IMR-90 (cell line): Measurements from ENCODE around the gene RSAD1. TPM values are rescaled to one million over a fixed set of nuclear protein-coding genes. Genes with fewer than 3 reads are reported as not detected.

Experiments
- ATAC-seq: fragments of 200-7000 bp; cut with Tn5 transposase; 2 replicates; pipeline ENCODE4 v1.9.1; 2020; ENCODE audit warnings: low read depth, mild to moderate bottlenecking, moderate library complexity
- BruUV-seq: library from RNA; stranded (reverse); fragments of 400-500 nt; replicated peaks from 2 replicates; lab custom pipeline; 2021; lab: Mats Ljungman, UMichigan
- CTCF ChIA-PET: fragments of 300-600 bp; formaldehyde crosslinking; extraction: SDS; loops from one replicate; lab custom pipeline; 2021; ENCODE audit warnings: antibody characterized with exemption; lab: Yijun Ruan, JAX
- POLR2A ChIA-PET: fragments of 300-600 bp; sonication (Branson Sonifier 250); formaldehyde crosslinking; loops from one replicate; lab custom pipeline; 2022; ENCODE audit warnings: antibody characterized with exemption; ENCODE audit not compliant: unreplicated experiment; lab: Charles Lee
- DNase-seq: peaks from one replicate; pipeline ENCODE4 v3.0.0; 2013
- H2AFZ ChIP-seq: replicated peaks from 2 replicates; pipeline ENCODE3; 2013; ENCODE audit warnings: low read length, mild to moderate bottlenecking; ENCODE audit not compliant: poor library complexity
- H2AK5ac ChIP-seq: 2 replicates; pipeline ENCODE4 v1.6.1; 2013; ENCODE audit warnings: low read depth, low read length, inconsistent platforms
- H2AK9ac ChIP-seq: replicated peaks from 2 replicates; pipeline ENCODE3; 2013; ENCODE audit warnings: mild to moderate bottlenecking, low read depth, low read length, moderate library complexity; ENCODE audit not compliant: poor library complexity
- H2BK120ac ChIP-seq: 2 replicates; pipeline ENCODE4 v1.6.1; 2013; ENCODE audit warnings: low read depth, low read length, inconsistent platforms
- H2BK15ac ChIP-seq: 3 replicates; pipeline ENCODE4 v1.6.1; 2013; ENCODE audit warnings: low read depth, low read length, inconsistent platforms
- H2BK20ac ChIP-seq: 2 replicates; pipeline ENCODE4 v1.6.1; 2013; ENCODE audit warnings: low read depth, mild to moderate bottlenecking, inconsistent platforms, low read length, moderate library complexity
- H2BK5ac ChIP-seq: 2 replicates; pipeline ENCODE4 v1.6.1; 2013; ENCODE audit warnings: mild to moderate bottlenecking, low read depth, low read length, inconsistent platforms; ENCODE audit not compliant: poor library complexity, severe bottlenecking
- H3K14ac ChIP-seq: replicated peaks from 2 replicates; pipeline ENCODE4 v1.6.1; 2013; ENCODE audit warnings: low read depth, low read length, inconsistent platforms
- H3K18ac ChIP-seq: 2 replicates; pipeline ENCODE4 v1.6.1; 2013; ENCODE audit warnings: low read depth, low read length, control low read depth
- H3K23ac ChIP-seq: 2 replicates; pipeline ENCODE4 v1.6.1; 2013; ENCODE audit warnings: low read depth, low read length, inconsistent platforms
- H3K27ac ChIP-seq: 2 replicates; pipeline ENCODE4 v1.5.1; 2013; ENCODE audit warnings: mild to moderate bottlenecking, control low read depth, low read length; ENCODE audit not compliant: insufficient read depth
- H3K27me3 ChIP-seq: 2 replicates; pipeline ENCODE4 v1.6.1; 2013; ENCODE audit warnings: low read length; ENCODE audit not compliant: control insufficient read depth, insufficient read depth
- H3K36me3 ChIP-seq: 2 replicates; pipeline ENCODE4 v1.6.1; 2013; ENCODE audit warnings: low read length, mixed read lengths; ENCODE audit not compliant: control insufficient read depth, insufficient read depth
- H3K4ac ChIP-seq: 2 replicates; pipeline ENCODE4 v1.6.1; 2013; ENCODE audit warnings: low read depth, low read length, inconsistent platforms
- H3K4me1 ChIP-seq: 2 replicates; pipeline ENCODE4 v1.6.1; 2013; ENCODE audit warnings: low read length, mixed read lengths; ENCODE audit not compliant: control insufficient read depth, insufficient read depth
- H3K4me2 ChIP-seq: 2 replicates; pipeline ENCODE4 v1.6.1; 2013; ENCODE audit warnings: low read depth, mild to moderate bottlenecking, control low read depth, low read length, moderate library complexity
- H3K4me3 ChIP-seq: 2 replicates; pipeline ENCODE4 v1.5.1; 2013; ENCODE audit warnings: low read depth, mild to moderate bottlenecking, control low read depth, low read length, moderate library complexity; ENCODE audit not compliant: insufficient read depth
- H3K56ac ChIP-seq: 2 replicates; pipeline ENCODE4 v1.6.1; 2013; ENCODE audit warnings: low read length, inconsistent platforms; ENCODE audit not compliant: insufficient read depth; ENCODE audit errors: extremely low read depth
- H3K79me1 ChIP-seq, 2 experiments: 2 replicates each; pipeline ENCODE4 v1.6.1; 2013; ENCODE audit warnings: low read length in 2 of 2, inconsistent platforms in 1 of 2, low read depth in 1 of 2
- H3K9ac ChIP-seq: 2 replicates; pipeline ENCODE4 v1.6.1; 2013; ENCODE audit warnings: low read depth, low read length, control low read depth
- H3K9me1 ChIP-seq: 2 replicates; pipeline ENCODE4 v1.6.1; 2013; ENCODE audit warnings: low read length, inconsistent platforms; ENCODE audit not compliant: insufficient read depth
- H3K9me3 ChIP-seq: 2 replicates; pipeline ENCODE4 v1.6.1; 2013; ENCODE audit warnings: low read length; ENCODE audit not compliant: control insufficient read depth, insufficient read depth
- H4K20me1 ChIP-seq: 2 replicates; pipeline ENCODE4 v1.6.1; 2013; ENCODE audit warnings: low read length, inconsistent platforms; ENCODE audit not compliant: insufficient read depth
- H4K5ac ChIP-seq: 2 replicates; pipeline ENCODE4 v1.6.1; 2013; ENCODE audit warnings: mild to moderate bottlenecking, low read depth, low read length, control low read depth
- H4K8ac ChIP-seq, 2 experiments: 2 replicates each; pipeline ENCODE4 v1.6.1; 2013; ENCODE audit warnings: low read depth in 2 of 2, low read length in 2 of 2, control low read depth in 1 of 2, inconsistent platforms in 1 of 2
- H4K91ac ChIP-seq: 2 replicates; pipeline ENCODE4 v1.6.1; 2013; ENCODE audit warnings: low read depth, low read length, inconsistent platforms; ENCODE audit not compliant: insufficient read depth
- BHLHE40 ChIP-seq: fragments of 150-350 bp; IDR thresholded peaks from 2 replicates; pipeline ENCODE4 v1.6.1; 2016; ENCODE audit warnings: mild to moderate bottlenecking, low read depth, low read length
- WGBS, 2 experiments: methylation state at CpG; one replicate each; pipeline versions ENCODE4 v1.1.5 to v1.1.7; 2013; ENCODE audit warnings: missing lambda C conversion rate in 2 of 2; ENCODE audit not compliant: insufficient read length in 1 of 2; ENCODE audit errors: extremely low coverage in 2 of 2; 5-methylcytosine and 5-hydroxymethylcytosine counted together
- dilution Hi-C: fragments of 300-500 bp; cut with HindIII; formaldehyde crosslinking; loops from one replicate; pipeline ENCODE4 v1.14.3; 2018; ENCODE audit warnings: low sequenced_read_pairs; ENCODE audit not compliant: unreplicated experiment
- in situ Hi-C: fragments of 300-500 bp; cut with MboI; formaldehyde crosslinking; loops from 3 replicates; pipeline ENCODE4 v1.14.3; 2019; ENCODE audit warnings: low sequenced_read_pairs, inconsistent platforms, mixed read lengths
- intact Hi-C: fragments of 100-400 bp; cut with micrococcal nuclease; formaldehyde crosslinking; loops from 2 replicates; pipeline ENCODE4 v1.10.0; 2022
- polyA plus RNA-seq, 3 experiments: library from polyadenylated mRNA; depleted of rRNA; stranded (reverse); fragments of >200 nt; gene quantifications; 2 replicates each; pipeline ENCODE4 v1.2.3, GENCODE V29; 2012; ENCODE audit warnings: low replicate concordance in 1 of 3
- total RNA-seq: library from RNA; depleted of rRNA; stranded (reverse); fragments of >200 nt; gene quantifications from 2 replicates; pipeline ENCODE4 v1.2.3, GENCODE V29; 2012

The RSAD1 gene
- total and polyA plus RNA-seq, 2 of the 4 experiments (the other 2 are of a cell fraction), result 10.8 to 19.2 TPM

DNA sequence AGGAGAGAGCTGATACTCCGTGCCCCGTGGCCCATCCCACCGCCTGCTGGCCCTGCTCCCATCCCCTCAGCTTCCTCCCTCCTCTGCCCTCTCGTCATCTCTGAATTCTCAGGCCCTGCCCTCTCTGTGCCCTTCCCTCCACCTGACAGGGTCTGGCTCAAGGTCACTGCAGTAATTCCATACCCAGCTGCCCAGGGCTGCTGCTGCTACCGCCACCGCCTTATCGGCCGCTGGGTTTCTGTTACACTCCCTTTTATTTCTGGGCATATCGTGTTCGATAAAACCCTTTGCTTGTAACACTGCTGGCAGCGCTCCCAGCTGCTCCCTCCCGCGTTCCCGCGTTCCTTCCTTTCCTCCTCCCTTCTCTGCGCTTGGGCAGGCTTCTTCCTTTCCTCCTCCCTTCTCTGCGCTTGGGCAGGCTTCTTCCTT, 55.1 kb downstream of the RSAD1 start:
- intact Hi-C loops (no loop called here), dilution Hi-C loops (no loop called here), in situ Hi-C loops (no loop called here)
- peaks cover 49% of the 10 kb centered on the region for H3K27me3 ChIP-seq
- H3K14ac ChIP-seq, result no peak overlapping the region
- peak; percentile 33 for DNase-seq
- no peaks in the 10 kb centered on the region for H3K9me3 ChIP-seq
- H3K4me3 ChIP-seq, result no peak overlapping the region
- POLR2A ChIA-PET, result no interaction called here
- H3K36me3 ChIP-seq, result no peaks in the 10 kb centered on the region
- H4K5ac ChIP-seq, result no peak overlapping the region
- CTCF ChIA-PET, result no interaction called here
- H3K4me2 ChIP-seq, result peak overlapping the region; percentile 14; the same call in 1 of the 2 replicates
- H2BK120ac ChIP-seq, result no peak overlapping the region
- no peak overlapping the region for H3K27ac ChIP-seq
- H2BK15ac ChIP-seq, result no peak overlapping the region
- no peak overlapping the region for H3K23ac ChIP-seq
- BruUV-seq, result no TSS peak
- H3K4me1 ChIP-seq, result peaks cover 11% of the 10 kb centered on the region; the same call in 1 of the 2 replicates
- no peak for TF ChIP-seq BHLHE40
- peak overlapping the region; percentile 49 for H2AFZ ChIP-seq
- H3K9me1 ChIP-seq, result no peaks in the 10 kb centered on the region
- no peak overlapping the region for H4K8ac ChIP-seq
- no peak overlapping the region for H4K91ac ChIP-seq
- H3K79me1 ChIP-seq, result no peaks in the 10 kb centered on the region
- no peak overlapping the region for H3K4ac ChIP-seq
- H2AK5ac ChIP-seq, result no peak overlapping the region
- no peaks in the 10 kb centered on the region; the same call in 1 of the 2 replicates for H4K20me1 ChIP-seq
- WGBS, 2 experiments, result 4% methylated on average over 10 of the region's 17 CpGs; no CpG with 5 or more reads in 1 of the 2 experiments
- peak; percentile 48 for ATAC-seq
- no peak overlapping the region for H3K9ac ChIP-seq
- no peak overlapping the region for H2BK20ac ChIP-seq
- H2AK9ac ChIP-seq, result no peak overlapping the region
- H3K18ac ChIP-seq, result no peak overlapping the region
- no peak overlapping the region for H2BK5ac ChIP-seq
- H3K56ac ChIP-seq, result no peak overlapping the region
